Liver (tissue), 9 donors: ENCODE data around the gene NEK11. TPM values are rescaled to one million over a fixed set of nuclear protein-coding genes. Genes with fewer than 3 reads are reported as not detected.

ENCODE experiments used
- DNase-seq: peaks from one replicate; pipeline ENCODE4 v3.0.0-alpha.2; 2017; ENCODE audit warnings: low spot score
- H3K27ac ChIP-seq, 2 donors: one replicate each; pipeline ENCODE4 v1.7.0; 2013; ENCODE audit warnings: inconsistent platforms in 2 of 2, low read length in 2 of 2, control low read depth in 1 of 2, low read depth in 1 of 2, mild to moderate bottlenecking in 1 of 2
- H3K27me3 ChIP-seq, 4 donors: one replicate each; pipeline versions ENCODE4 v1.6.1 to v1.7.0; 2013; ENCODE audit warnings: low read length in 3 of 4, inconsistent platforms in 1 of 4, mild to moderate bottlenecking in 1 of 4, moderate library complexity in 1 of 4; ENCODE audit not compliant: control insufficient read depth in 4 of 4, insufficient read depth in 4 of 4
- H3K36me3 ChIP-seq, 4 donors: one replicate each; pipeline versions ENCODE4 v1.6.1 to v1.7.0; 2013; ENCODE audit warnings: low read length in 3 of 4, mild to moderate bottlenecking in 3 of 4, low read depth in 1 of 4, moderate library complexity in 1 of 4; ENCODE audit not compliant: control insufficient read depth in 4 of 4, insufficient read depth in 3 of 4
- H3K4me1 ChIP-seq, 4 donors: one replicate each; pipeline versions ENCODE4 v1.6.1 to v1.7.0; 2013; ENCODE audit warnings: low read length in 3 of 4, mild to moderate bottlenecking in 3 of 4, moderate library complexity in 1 of 4; ENCODE audit not compliant: control insufficient read depth in 4 of 4, insufficient read depth in 4 of 4
- H3K4me3 ChIP-seq, 3 donors: one replicate each; pipeline versions ENCODE4 v1.6.1 to v1.7.0; 2013; ENCODE audit warnings: low read length in 3 of 3, control low read depth in 1 of 3, low read depth in 1 of 3, mild to moderate bottlenecking in 1 of 3
- H3K9ac ChIP-seq, 2 donors: one replicate each; pipeline ENCODE4 v1.7.0; 2013; ENCODE audit warnings: low read length in 2 of 2, mild to moderate bottlenecking in 2 of 2, moderate library complexity in 2 of 2, control low read depth in 1 of 2, low read depth in 1 of 2
- H3K9me3 ChIP-seq, 4 donors: one replicate each; pipeline versions ENCODE4 v1.6.1 to v1.7.0; 2013; ENCODE audit warnings: low read length in 3 of 4; ENCODE audit not compliant: control insufficient read depth in 4 of 4
- EGR1 ChIP-seq, 2 donors: IDR thresholded peaks; 2 replicates each; pipeline ENCODE4 v1.6.1; 2016 to 2018; ENCODE audit warnings: antibody characterized with exemption in 2 of 2, low read depth in 2 of 2
- FOXA1 ChIP-seq: IDR thresholded peaks from 2 replicates; pipeline ENCODE4 v1.6.1; 2016; ENCODE audit warnings: antibody characterized with exemption
- FOXA2 ChIP-seq: IDR thresholded peaks from 2 replicates; pipeline ENCODE4 v1.6.1; 2016; ENCODE audit warnings: antibody characterized with exemption
- GABPA ChIP-seq, 2 donors: IDR thresholded peaks in 1 of 2; conservative IDR thresholded peaks in 1 of 2; 2 replicates each; pipeline ENCODE4 v1.6.1; 2016; ENCODE audit warnings: antibody characterized with exemption in 2 of 2, mild to moderate bottlenecking in 1 of 2, moderate library complexity in 1 of 2
- HNF4A ChIP-seq, 2 donors: conservative IDR thresholded peaks; 2 replicates each; pipeline ENCODE4 v1.6.1; 2016; ENCODE audit warnings: antibody characterized with exemption in 2 of 2, mild to moderate bottlenecking in 2 of 2
- HNF4G ChIP-seq: IDR thresholded peaks from 2 replicates; pipeline ENCODE4 v1.6.1; 2016; ENCODE audit warnings: antibody characterized with exemption
- JUND ChIP-seq, 2 donors: IDR thresholded peaks; 2 replicates each; pipeline ENCODE4 v1.6.1; 2016; ENCODE audit warnings: antibody characterized with exemption in 2 of 2
- NR2F2 ChIP-seq: IDR thresholded peaks from 2 replicates; pipeline ENCODE4 v1.6.1; 2016; ENCODE audit warnings: antibody characterized with exemption
- REST ChIP-seq: IDR thresholded peaks from 2 replicates; pipeline ENCODE4 v1.6.1; 2016; ENCODE audit warnings: antibody characterized with exemption, mild to moderate bottlenecking
- RXRA ChIP-seq, 2 donors: IDR thresholded peaks; 2 replicates each; pipeline ENCODE4 v1.6.1; 2017 to 2018; ENCODE audit warnings: antibody characterized with exemption in 2 of 2, mild to moderate bottlenecking in 1 of 2
- SP1 ChIP-seq: IDR thresholded peaks from 2 replicates; pipeline ENCODE4 v1.6.1; 2018; ENCODE audit warnings: antibody characterized with exemption, mild to moderate bottlenecking
- TAF1 ChIP-seq: conservative IDR thresholded peaks from 2 replicates; pipeline ENCODE4 v1.6.1; 2016; ENCODE audit warnings: antibody characterized with exemption, mild to moderate bottlenecking
- YY1 ChIP-seq: IDR thresholded peaks from 2 replicates; pipeline ENCODE4 v1.6.1; 2016; ENCODE audit warnings: antibody characterized with exemption, mild to moderate bottlenecking
- WGBS: extraction: QIAGEN DNeasy Blood & Tissue Kit; methylation state at CpG from one replicate; pipeline ENCODE4 v1.1.7; 2013; 5-methylcytosine and 5-hydroxymethylcytosine counted together
- polyA plus RNA-seq, 2 donors: library from polyadenylated mRNA; stranded (reverse) in 1 of 2; unstranded in 1 of 2; fragments of 200-250 nt in 1 of 2; fragments of >200 nt in 1 of 2; fragmentation: Nextera tagmentation in 1 of 2; extraction: Ambion mirVana in 1 of 2; gene quantifications; one replicate each; pipeline versions ENCODE4 v1.2.1 to v1.2.3, GENCODE V29; 2013 to 2015
- total RNA-seq, 2 donors: library from RNA; depleted of rRNA; stranded (reverse); fragments of >200 nt; gene quantifications; one replicate each; pipeline ENCODE4 v1.2.3, GENCODE V29; 2014
- TF ChIP-seq, protein P1 (sequence below): IDR thresholded peaks from 2 replicates; pipeline ENCODE4 v1.6.1; 2016; ENCODE audit warnings: antibody characterized with exemption
- TF ChIP-seq, protein P2 (sequence below): IDR thresholded peaks from 2 replicates; pipeline ENCODE4 v1.6.1; 2016; ENCODE audit warnings: antibody characterized with exemption
- TF ChIP-seq, protein P3 (sequence below): IDR thresholded peaks from 2 replicates; pipeline ENCODE4 v1.6.1; 2016; ENCODE audit warnings: antibody characterized with exemption
- TF ChIP-seq, protein P4 (sequence below): fragments of 150-350 bp; IDR thresholded peaks from 2 replicates; pipeline ENCODE4 v1.5.1; 2017; ENCODE audit warnings: improper control_type of control experiment, low read depth, low read length; ENCODE audit not compliant: missing input control
- donor health status: healthy.
- donor health status: healthy.
- donor health status: healthy.
- donor health status: healthy.
- donor health status: healthy.

The NEK11 gene
- total and polyA plus RNA-seq, 4 donors, result 0.35 to 0.92 (median 0.69) TPM

DNA sequence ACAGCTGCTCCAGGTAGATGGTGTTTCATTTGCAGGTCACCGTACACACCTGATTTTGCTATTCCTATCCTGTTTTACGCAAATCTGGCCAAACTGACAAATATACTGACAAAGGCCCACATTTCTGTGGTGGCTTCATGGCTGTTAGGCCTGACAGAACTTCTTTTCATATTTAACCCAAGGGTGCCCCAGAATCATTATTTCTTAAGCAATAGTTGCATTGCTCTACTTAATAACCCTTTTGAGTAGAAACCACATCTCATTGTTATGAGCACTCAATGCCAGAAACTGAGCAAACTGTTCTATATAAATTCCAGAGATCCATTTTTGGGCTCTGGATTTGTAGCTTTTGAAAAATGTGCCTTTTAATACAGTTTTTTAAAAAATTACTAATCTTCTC is 19.4 kb upstream of the NEK11 start:
- H3K4me1 ChIP-seq, result no peaks in the 10 kb centered on the region
- H3K9me3 ChIP-seq, result no peaks in the 10 kb centered on the region
- no peaks in the 10 kb centered on the region for H3K27me3 ChIP-seq
- WGBS, result 98% methylated on average over 2 of the region's 2 CpGs
- no peak for DNase-seq
- H3K27ac ChIP-seq, result no peak overlapping the region
- H3K9ac ChIP-seq, result no peak overlapping the region
- H3K36me3 ChIP-seq, result peaks cover 0 to 8% (median 6%) of the 10 kb centered on the region in 4 donors
- no peak overlapping the region for H3K4me3 ChIP-seq
- TF ChIP-seq JUND (IDR thresholded peaks at IDR 0.05) (no peak), HNF4G (no peak), FOXA1 (no peak), REST (no peak), FOXA2 (no peak), TAF1 (no peak), GABPA (IDR thresholded peaks at IDR 0.05 in 1 of 2, conservative IDR thresholded peaks at IDR 0.05 in 1 of 2) (no peak)
- TF ChIP-seq, protein P1, sequence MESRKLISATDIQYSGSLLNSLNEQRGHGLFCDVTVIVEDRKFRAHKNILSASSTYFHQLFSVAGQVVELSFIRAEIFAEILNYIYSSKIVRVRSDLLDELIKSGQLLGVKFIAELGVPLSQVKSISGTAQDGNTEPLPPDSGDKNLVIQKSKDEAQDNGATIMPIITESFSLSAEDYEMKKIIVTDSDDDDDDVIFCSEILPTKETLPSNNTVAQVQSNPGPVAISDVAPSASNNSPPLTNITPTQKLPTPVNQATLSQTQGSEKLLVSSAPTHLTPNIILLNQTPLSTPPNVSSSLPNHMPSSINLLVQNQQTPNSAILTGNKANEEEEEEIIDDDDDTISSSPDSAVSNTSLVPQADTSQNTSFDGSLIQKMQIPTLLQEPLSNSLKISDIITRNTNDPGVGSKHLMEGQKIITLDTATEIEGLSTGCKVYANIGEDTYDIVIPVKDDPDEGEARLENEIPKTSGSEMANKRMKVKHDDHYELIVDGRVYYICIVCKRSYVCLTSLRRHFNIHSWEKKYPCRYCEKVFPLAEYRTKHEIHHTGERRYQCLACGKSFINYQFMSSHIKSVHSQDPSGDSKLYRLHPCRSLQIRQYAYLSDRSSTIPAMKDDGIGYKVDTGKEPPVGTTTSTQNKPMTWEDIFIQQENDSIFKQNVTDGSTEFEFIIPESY, result no peak
- TF ChIP-seq, protein P2, sequence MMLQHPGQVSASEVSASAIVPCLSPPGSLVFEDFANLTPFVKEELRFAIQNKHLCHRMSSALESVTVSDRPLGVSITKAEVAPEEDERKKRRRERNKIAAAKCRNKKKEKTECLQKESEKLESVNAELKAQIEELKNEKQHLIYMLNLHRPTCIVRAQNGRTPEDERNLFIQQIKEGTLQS, result no peak

DNA sequence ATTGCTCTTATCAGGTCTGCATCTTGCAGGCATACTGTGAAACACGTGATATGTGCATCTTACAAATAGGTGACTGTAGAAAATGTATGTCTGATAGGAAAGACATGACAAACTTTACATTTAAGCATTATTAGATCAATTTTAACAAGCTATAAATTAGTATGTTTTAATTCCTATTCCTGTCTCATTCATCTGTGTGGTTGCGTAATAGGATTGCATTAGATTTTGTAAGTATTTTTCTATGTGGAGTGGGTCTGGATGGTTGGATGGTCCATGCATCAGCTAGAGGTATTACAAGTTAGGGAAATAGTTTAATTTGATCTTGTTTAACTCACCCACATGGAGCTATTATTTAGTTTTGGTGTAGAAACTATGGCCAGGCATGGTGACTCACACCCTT is 18.9 kb upstream of the NEK11 start:
- Histone ChIP-seq H3K9me3 (no peaks in the 10 kb centered on the region), H3K4me1 (no peaks in the 10 kb centered on the region), H3K9ac (no peak overlapping the region), H3K27ac (no peak overlapping the region), H3K27me3 (no peaks in the 10 kb centered on the region), H3K36me3 (peaks cover 0 to 11% (median 9%) of the 10 kb centered on the region in 4 donors), H3K4me3 (no peak overlapping the region)
- WGBS, result 98% methylated on average over 2 of the region's 2 CpGs
- TF ChIP-seq, protein P1, result no peak
- TF ChIP-seq REST (no peak), GABPA (IDR thresholded peaks at IDR 0.05 in 1 of 2, conservative IDR thresholded peaks at IDR 0.05 in 1 of 2) (no peak), SP1 (no peak), EGR1 (IDR thresholded peaks at IDR 0.05; ENCODE audit: low read depth in 2 of 2) (no peak), RXRA (IDR thresholded peaks at IDR 0.05) (no peak), FOXA2 (no peak), HNF4A (conservative IDR thresholded peaks at IDR 0.05) (no peak), FOXA1 (no peak), NR2F2 (no peak), YY1 (no peak)
- TF ChIP-seq, protein P3, sequence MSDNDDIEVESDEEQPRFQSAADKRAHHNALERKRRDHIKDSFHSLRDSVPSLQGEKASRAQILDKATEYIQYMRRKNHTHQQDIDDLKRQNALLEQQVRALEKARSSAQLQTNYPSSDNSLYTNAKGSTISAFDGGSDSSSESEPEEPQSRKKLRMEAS, result no peak
- TF ChIP-seq, protein P4, sequence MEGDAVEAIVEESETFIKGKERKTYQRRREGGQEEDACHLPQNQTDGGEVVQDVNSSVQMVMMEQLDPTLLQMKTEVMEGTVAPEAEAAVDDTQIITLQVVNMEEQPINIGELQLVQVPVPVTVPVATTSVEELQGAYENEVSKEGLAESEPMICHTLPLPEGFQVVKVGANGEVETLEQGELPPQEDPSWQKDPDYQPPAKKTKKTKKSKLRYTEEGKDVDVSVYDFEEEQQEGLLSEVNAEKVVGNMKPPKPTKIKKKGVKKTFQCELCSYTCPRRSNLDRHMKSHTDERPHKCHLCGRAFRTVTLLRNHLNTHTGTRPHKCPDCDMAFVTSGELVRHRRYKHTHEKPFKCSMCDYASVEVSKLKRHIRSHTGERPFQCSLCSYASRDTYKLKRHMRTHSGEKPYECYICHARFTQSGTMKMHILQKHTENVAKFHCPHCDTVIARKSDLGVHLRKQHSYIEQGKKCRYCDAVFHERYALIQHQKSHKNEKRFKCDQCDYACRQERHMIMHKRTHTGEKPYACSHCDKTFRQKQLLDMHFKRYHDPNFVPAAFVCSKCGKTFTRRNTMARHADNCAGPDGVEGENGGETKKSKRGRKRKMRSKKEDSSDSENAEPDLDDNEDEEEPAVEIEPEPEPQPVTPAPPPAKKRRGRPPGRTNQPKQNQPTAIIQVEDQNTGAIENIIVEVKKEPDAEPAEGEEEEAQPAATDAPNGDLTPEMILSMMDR, result no peak
- DNase-seq, result no peak
